Neural progenitor cell (in vitro differentiated cells): Measurements from ENCODE around the gene BCL2L14. TPM values are rescaled to one million over a fixed set of nuclear protein-coding genes. Genes with fewer than 3 reads are reported as not detected.

ENCODE experiments used
- DNase-seq: peaks from one replicate; pipeline ENCODE4 v3.0.0-alpha.2; 2016; ENCODE audit warnings: low spot score
- H2AFZ ChIP-seq: fragments of 200-600 bp; sonication (generic); replicated peaks from 2 replicates; pipeline ENCODE4 v1.6.1; 2016; ENCODE audit warnings: antibody characterized with exemption
- H3F3A ChIP-seq: fragments of 200-600 bp; sonication (generic); 2 replicates; pipeline ENCODE4 v1.6.1; 2016; ENCODE audit warnings: antibody characterized with exemption, low read depth
- H3K27ac ChIP-seq: fragments of 200-600 bp; sonication (generic); 2 replicates; pipeline ENCODE4 v1.5.1; 2016; ENCODE audit warnings: mild to moderate bottlenecking
- H3K27me3 ChIP-seq: fragments of 200-600 bp; sonication (generic); 2 replicates; pipeline ENCODE4 v1.6.1; 2016; ENCODE audit warnings: mild to moderate bottlenecking, moderate library complexity
- H3K36me3 ChIP-seq: fragments of 200-600 bp; sonication (generic); 2 replicates; pipeline ENCODE4 v1.5.1; 2016
- H3K4me1 ChIP-seq: fragments of 200-600 bp; sonication (generic); 2 replicates; pipeline ENCODE4 v1.6.1; 2016; ENCODE audit warnings: mixed run types
- H3K4me2 ChIP-seq: fragments of 200-600 bp; sonication (generic); 2 replicates; pipeline ENCODE4 v1.6.1; 2016
- H3K4me3 ChIP-seq: fragments of 200-600 bp; sonication (generic); 2 replicates; pipeline ENCODE4 v1.5.1; 2016
- H3K79me2 ChIP-seq: fragments of 200-600 bp; sonication (generic); 2 replicates; pipeline ENCODE4 v1.6.1; 2016; ENCODE audit warnings: low read depth
- H3K9ac ChIP-seq: fragments of 200-600 bp; sonication (generic); 2 replicates; pipeline ENCODE4 v1.6.1; 2016
- H3K9me3 ChIP-seq: fragments of 200-600 bp; sonication (generic); 2 replicates; pipeline ENCODE4 v1.5.1; 2016; ENCODE audit warnings: low read depth
- H4K20me1 ChIP-seq: fragments of 200-600 bp; sonication (generic); 2 replicates; pipeline ENCODE4 v1.6.1; 2016; ENCODE audit warnings: low read depth
- H3K27ac Mint-ChIP-seq: 3 replicates; pipeline ENCODE4 v1.8.0; 2021; ENCODE audit warnings: mixed read lengths
- H3K27me3 Mint-ChIP-seq: 2 replicates; pipeline ENCODE4 v1.8.0; 2022; ENCODE audit warnings: low read depth, mild to moderate bottlenecking, inconsistent platforms, moderate library complexity, mixed read lengths; ENCODE audit not compliant: insufficient read depth
- H3K36me3 Mint-ChIP-seq: 3 replicates; pipeline ENCODE4 v1.8.0; 2021; ENCODE audit warnings: mixed read lengths
- H3K4me1 Mint-ChIP-seq: 3 replicates; pipeline ENCODE4 v1.8.0; 2021; ENCODE audit warnings: mixed read lengths
- H3K4me3 Mint-ChIP-seq: 3 replicates; pipeline ENCODE4 v1.8.0; 2021; ENCODE audit warnings: mild to moderate bottlenecking, moderate library complexity, mixed read lengths
- H3K9me3 Mint-ChIP-seq: 3 replicates; pipeline ENCODE4 v1.8.0; 2020; ENCODE audit warnings: mixed read lengths
- EZH2 ChIP-seq: fragments of 200-600 bp; sonication (generic); IDR thresholded peaks from 2 replicates; pipeline ENCODE4 v1.6.1; 2017; ENCODE audit warnings: antibody characterized with exemption, mild to moderate bottlenecking, moderate library complexity
- EZH2phosphoT487 ChIP-seq: fragments of 200-600 bp; sonication (generic); IDR thresholded peaks from 2 replicates; pipeline ENCODE4 v1.6.1; 2017; ENCODE audit warnings: antibody characterized with exemption
- total RNA-seq: library from RNA; depleted of rRNA; stranded (reverse); fragments of >200 nt; gene quantifications from 2 replicates; pipeline ENCODE4 v1.2.3, GENCODE V29; 2015; ENCODE audit warnings: low replicate concordance
- TF ChIP-seq, protein P1 (sequence below): fragments of 200-600 bp; sonication (generic); IDR thresholded peaks from 2 replicates; pipeline ENCODE4 v1.5.1; 2017; ENCODE audit warnings: antibody characterized with exemption, mild to moderate bottlenecking

Gene BCL2L14
- total RNA-seq, 1 donor from 2014 or later = not detected

DNA sequence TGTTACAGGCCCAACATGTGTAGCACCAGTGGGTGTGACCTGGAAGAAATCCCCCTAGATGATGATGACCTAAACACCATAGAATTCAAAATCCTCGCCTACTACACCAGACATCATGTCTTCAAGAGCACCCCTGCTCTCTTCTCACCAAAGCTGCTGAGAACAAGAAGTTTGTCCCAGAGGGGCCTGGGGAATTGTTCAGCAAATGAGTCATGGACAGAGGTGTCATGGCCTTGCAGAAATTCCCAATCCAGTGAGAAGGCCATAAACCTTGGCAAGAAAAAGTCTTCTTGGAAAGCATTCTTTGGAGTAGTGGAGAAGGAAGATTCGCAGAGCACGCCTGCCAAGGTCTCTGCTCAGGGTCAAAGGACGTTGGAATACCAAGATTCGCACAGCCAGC lies 8.6 kb downstream of the BCL2L14 start:
- no peak for TF ChIP-seq EZH2
- TF ChIP-seq, protein P1, sequence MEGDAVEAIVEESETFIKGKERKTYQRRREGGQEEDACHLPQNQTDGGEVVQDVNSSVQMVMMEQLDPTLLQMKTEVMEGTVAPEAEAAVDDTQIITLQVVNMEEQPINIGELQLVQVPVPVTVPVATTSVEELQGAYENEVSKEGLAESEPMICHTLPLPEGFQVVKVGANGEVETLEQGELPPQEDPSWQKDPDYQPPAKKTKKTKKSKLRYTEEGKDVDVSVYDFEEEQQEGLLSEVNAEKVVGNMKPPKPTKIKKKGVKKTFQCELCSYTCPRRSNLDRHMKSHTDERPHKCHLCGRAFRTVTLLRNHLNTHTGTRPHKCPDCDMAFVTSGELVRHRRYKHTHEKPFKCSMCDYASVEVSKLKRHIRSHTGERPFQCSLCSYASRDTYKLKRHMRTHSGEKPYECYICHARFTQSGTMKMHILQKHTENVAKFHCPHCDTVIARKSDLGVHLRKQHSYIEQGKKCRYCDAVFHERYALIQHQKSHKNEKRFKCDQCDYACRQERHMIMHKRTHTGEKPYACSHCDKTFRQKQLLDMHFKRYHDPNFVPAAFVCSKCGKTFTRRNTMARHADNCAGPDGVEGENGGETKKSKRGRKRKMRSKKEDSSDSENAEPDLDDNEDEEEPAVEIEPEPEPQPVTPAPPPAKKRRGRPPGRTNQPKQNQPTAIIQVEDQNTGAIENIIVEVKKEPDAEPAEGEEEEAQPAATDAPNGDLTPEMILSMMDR = no peak
- TF ChIP-seq EZH2phosphoT487 = no peak
- peaks cover 12% of the 10 kb centered on the region for H3F3A ChIP-seq
- H3K27ac ChIP-seq = no peak overlapping the region
- Mint-ChIP-seq H3K9me3 (no peaks in the 10 kb centered on the region), H3K36me3 (no peaks in the 10 kb centered on the region), H3K4me1 (no peaks in the 10 kb centered on the region), H3K27ac (no peak overlapping the region), H3K4me3 (no peak overlapping the region), H3K27me3 (peaks cover 2% of the 10 kb centered on the region)
- no peak overlapping the region for H3K4me3 ChIP-seq
- H3K9ac ChIP-seq = no peak overlapping the region
- H2AFZ ChIP-seq = no peak overlapping the region
- H3K4me1 ChIP-seq = no peaks in the 10 kb centered on the region
- no peaks in the 10 kb centered on the region for H3K9me3 ChIP-seq
- DNase-seq = no peak
- H3K4me2 ChIP-seq = no peak overlapping the region
- H4K20me1 ChIP-seq = no peaks in the 10 kb centered on the region
- H3K79me2 ChIP-seq = no peaks in the 10 kb centered on the region
- H3K36me3 ChIP-seq = no peaks in the 10 kb centered on the region
- no peaks in the 10 kb centered on the region for H3K27me3 ChIP-seq

DNA sequence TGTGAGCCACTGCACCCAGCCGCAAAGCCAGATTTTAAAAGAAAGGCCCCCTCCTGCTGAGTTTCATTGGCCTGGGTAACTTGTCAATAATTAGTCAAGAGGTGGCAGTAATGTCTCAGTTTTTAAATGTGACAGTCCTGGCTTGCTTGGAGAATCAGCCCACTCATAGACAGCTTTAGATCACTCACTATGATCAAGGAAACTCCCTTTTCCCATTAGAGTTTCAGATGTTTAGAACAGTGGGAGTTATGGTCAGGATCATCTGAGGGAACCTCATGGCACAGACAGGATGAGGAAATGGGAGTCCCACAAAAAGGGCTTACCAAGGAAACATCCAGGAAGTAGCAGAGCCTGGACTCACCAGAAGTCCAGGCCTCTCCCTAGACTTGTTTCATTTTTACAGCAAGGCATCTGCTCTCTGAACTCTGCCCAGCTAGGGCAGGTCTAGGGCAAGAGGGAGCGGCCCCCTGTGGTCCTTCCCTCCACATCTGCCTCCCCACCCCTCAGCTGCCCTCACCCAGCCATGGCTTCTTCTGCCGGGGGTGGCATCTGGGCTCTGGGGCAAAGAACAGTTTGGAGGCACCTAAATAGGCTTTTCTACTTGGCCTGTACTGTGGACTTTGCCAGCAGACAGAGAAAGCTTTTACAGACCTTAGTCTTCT lies 11.2 kb downstream of the BCL2L14 start:
- Histone ChIP-seq H3K27me3 (no peaks in the 10 kb centered on the region), H3K9ac (no peak overlapping the region), H3K4me2 (no peak overlapping the region), H2AFZ (no peak overlapping the region), H3K4me1 (peaks cover 7% of the 10 kb centered on the region), H3K36me3 (no peaks in the 10 kb centered on the region), H3F3A (peaks cover 15% of the 10 kb centered on the region), H3K27ac (no peak overlapping the region), H4K20me1 (peaks cover 1% of the 10 kb centered on the region), H3K9me3 (no peaks in the 10 kb centered on the region), H3K79me2 (no peaks in the 10 kb centered on the region), H3K4me3 (no peak overlapping the region)
- TF ChIP-seq, protein P1 = peak; percentile 40
- TF ChIP-seq EZH2phosphoT487 (no peak), EZH2 (no peak)
- DNase-seq = peak; percentile 57
- peaks cover 2% of the 10 kb centered on the region for H3K27me3 Mint-ChIP-seq
- no peaks in the 10 kb centered on the region for H3K9me3 Mint-ChIP-seq
- H3K27ac Mint-ChIP-seq = no peak overlapping the region
- H3K4me3 Mint-ChIP-seq = no peak overlapping the region
- no peaks in the 10 kb centered on the region for H3K36me3 Mint-ChIP-seq
- peaks cover 7% of the 10 kb centered on the region for H3K4me1 Mint-ChIP-seq

DNA sequence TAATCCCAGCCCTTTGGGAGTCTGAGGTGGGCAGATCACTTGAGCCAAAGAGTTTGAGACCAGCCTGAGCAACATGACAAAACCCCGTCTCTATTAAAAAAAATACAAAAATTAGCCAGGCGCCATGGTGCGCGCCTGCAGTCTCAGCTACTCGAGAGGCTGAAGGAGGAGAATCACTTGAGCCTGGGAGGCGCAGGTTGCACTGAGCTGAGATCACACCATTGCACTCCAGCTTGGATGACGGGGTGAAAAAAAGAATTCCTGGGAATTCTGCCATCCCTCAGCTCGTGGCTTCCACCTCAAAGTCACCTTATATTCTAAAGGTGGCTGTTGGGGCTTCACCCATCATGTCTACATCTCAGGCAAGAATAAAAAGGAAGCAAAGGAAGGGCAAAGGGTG lies 12.9 kb downstream of the BCL2L14 start:
- Histone ChIP-seq H3K4me3 (no peak overlapping the region), H3K9me3 (no peaks in the 10 kb centered on the region), H3K27me3 (no peaks in the 10 kb centered on the region), H2AFZ (no peak overlapping the region), H4K20me1 (peaks cover 5% of the 10 kb centered on the region), H3K4me1 (peaks cover 14% of the 10 kb centered on the region), H3K36me3 (no peaks in the 10 kb centered on the region), H3K79me2 (no peaks in the 10 kb centered on the region), H3K27ac (no peak overlapping the region), H3K9ac (no peak overlapping the region), H3F3A (peaks cover 19% of the 10 kb centered on the region), H3K4me2 (no peak overlapping the region)
- no peak overlapping the region for H3K27ac Mint-ChIP-seq
- no peaks in the 10 kb centered on the region for H3K9me3 Mint-ChIP-seq
- H3K36me3 Mint-ChIP-seq = no peaks in the 10 kb centered on the region
- TF ChIP-seq EZH2phosphoT487 (no peak), EZH2 (no peak)
- TF ChIP-seq, protein P1 = no peak
- no peak overlapping the region for H3K4me3 Mint-ChIP-seq
- H3K4me1 Mint-ChIP-seq = peaks cover 19% of the 10 kb centered on the region
- H3K27me3 Mint-ChIP-seq = peaks cover 5% of the 10 kb centered on the region
- no peak for DNase-seq
